NCI-H1930 (cell line): ENCODE measurements around the gene EVI5L.

Source experiments
- DNase-seq, 2 experiments: peaks; one replicate each; lab custom pipeline; 2025; lab: John Stamatoyannopoulos, UW

The EVI5L gene

DNA sequence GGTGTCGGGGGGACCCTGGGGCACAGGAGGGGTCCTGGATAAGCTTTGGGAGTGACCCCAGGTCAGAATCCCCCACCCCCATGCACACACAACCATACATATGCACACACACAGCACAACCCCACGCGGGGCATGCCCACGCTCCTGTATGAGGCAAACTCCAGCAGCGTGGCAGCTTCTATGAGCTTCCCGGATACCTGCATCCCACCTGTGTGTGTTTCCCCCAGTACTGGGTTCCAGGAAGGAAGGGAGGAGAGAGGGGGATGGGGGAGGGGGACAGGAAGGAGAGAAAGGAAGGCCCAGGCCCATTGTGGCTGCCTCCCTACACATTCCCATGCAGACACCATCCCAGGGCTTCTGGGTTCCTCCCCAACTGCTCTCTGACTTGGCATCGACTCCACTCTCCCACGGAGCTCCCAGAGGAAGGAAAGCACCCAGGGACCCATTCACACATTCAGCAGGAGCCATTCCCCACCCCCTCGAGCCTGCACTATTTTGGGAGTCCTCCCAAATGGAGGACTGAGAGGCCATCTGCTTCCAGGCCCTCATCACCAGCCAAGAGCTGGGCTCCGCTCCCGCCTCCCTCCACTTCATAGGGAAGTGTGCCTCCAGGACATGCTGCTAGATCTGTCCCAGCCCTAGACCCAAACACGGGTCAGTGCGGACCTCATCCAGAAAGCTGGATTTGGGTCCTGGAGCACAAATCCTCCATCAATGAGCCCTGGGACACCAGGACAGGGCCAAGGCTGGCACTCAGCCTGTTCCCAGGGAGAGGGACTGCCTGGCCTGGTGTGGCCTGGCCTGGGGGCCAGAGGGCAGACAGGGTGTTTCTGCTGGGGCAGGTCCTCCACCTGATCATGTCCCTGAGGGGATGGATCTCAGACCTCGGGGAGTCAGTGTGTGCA, 30.9 kb downstream of the EVI5L start:
- no peak for DNase-seq

DNA sequence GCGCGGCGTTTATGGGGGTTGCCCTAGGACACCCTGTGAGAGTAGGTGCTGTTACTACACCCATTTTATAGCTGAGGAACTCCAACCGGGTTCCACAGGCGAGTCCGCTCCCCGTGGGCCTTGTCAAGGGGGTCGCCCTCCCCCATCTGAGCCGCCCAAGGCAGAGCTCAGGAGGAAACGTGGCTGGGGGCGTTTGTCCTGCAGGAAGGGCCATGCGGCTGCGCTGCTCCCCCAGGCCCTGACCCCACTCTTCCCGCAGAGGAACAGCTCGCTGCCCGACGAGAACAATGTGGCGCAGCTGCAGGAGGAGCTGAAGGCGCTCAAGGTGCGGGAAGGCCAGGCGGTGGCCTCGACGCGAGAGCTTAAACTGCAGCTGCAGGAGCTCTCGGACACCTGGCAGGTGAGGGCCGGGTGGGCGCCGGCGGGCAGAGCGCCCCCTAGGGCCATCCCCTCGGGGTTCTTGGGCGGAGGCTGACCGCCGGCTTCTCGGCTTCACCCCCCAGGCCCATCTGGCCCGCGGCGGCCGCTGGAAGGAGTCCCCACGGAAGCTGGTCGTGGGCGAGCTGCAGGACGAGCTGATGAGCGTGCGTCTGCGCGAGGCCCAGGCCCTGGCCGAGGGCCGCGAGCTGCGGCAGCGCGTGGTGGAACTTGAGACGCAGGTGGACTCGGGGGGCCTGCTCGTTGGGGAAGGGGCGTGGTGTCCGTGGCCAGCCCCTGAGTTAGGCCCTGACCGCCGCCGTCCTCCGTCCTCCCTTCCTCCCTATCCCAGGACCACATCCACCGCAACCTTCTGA, 31.8 kb downstream of the EVI5L start:
- DNase-seq: no peak

DNA sequence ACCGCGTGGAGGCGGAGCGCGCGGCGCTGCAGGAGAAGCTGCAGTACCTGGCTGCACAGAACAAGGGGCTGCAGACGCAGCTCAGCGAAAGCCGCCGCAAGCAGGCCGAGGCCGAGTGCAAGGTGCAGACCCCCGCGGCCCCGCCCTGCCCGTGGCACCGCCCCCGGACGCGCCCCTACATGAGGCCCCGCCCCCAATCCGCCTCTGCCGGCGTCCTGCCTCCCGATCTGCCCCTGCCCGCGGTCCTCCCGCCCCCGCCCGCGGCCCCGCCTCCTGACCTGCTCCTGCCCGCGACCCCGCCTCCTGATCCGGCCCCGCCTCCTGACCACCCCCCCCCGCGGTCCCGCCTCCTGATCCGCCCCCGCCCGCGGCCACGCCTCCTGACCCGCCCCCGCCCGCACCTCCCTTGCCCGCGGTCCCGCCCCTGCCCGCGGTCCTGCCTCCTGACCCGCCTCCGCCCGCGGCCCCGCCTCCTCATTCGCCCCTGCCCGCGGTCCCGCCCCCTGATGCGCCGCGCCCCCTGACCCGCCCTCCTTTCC, 32.5 kb downstream of the EVI5L start:
- peak; percentile 49 to 58 for DNase-seq

- no peak for DNase-seq
Observed at GRCh38 chr19:7863157-7863970, 33.3 kb downstream of the EVI5L start.

- no peak for DNase-seq
Observed at GRCh38 chr19:7863971-7864689, 34.1 kb downstream of the EVI5L start.

DNA sequence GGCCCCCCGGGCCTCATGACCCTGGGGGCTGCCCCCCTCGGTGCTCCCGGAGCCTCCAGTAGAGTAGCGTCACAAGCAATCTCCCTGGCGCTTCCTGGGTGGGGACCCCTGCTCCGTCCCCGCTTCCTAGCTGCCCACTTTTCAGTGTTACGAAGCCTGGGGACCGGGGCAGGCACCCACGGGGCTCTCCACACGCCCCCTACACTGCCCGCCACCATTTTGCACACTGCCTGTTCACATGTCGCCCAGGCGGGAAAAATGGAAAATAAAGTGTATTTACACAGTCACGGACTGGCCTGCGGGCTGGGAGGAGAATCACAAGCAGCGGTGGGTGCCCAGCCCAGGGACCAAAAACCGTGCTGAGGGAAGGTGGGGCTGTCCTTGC, 34.7 kb downstream of the EVI5L start:
- DNase-seq: no peak

DNA sequence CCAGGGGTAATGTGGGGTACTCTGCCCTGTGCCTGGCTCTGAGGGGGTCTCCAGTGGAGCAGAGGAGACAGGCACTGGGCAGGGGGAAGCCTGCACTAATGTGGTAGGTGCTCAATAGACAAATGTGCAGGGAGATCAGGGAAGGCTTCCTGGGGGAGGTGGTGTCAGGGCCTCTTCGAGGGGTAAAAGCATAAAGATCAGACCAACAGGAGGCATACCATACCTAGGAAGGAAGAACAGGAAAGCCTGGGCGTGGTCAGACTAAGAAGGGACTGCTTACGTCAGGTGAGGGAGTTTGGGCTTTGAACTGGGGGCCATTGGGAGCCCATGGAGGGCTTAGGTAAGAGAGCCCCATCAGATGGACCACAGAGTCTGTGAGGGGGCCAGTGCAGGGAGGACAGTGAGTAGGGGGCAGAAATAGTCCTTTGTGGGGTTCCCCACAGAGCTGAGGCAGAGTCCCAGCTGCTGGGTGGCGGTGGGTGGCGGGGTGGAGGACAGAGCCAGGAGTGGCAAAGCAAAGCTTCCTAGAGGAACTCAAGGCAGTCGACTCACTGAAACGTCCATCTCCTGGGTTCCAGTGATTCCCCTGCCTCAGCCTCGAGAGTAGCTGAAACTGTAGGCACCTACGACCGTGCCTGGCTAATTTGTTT, 35.4 kb downstream of the EVI5L start:
- DNase-seq: no peak

DNA sequence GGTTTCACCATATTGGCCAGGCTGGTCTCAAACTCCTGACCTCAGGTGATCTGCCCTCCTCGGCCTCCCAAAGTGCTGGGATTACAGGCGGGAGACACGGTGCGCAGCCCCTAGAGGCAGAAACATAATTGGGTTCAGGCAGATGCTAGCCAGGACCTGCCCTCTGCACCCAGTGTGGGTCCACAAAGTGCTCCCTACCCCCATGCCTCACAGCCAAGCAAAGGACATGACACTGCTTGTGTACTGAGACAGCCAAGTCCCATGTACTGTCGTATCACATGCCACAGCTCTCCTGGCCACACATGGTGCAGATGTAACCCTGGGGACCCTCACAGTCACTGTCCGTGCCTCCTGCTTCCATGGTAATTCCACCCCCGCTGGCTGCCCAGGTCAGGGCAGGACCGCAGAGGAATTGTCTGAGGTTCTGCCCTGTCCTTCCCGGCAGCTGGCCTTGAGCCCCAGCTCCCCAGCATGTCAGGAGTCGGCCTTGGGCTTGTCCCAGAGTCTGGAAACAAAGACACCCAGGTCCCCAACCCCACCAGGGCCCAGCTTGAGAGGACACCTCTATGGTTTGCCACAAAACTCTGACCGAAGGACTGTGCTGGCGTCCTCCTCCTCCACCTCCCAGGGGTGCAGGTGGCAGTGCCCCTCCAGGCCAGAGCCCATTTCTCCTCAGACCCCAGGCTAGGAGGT, 36.5 kb downstream of the EVI5L start:
- DNase-seq: no peak

DNA sequence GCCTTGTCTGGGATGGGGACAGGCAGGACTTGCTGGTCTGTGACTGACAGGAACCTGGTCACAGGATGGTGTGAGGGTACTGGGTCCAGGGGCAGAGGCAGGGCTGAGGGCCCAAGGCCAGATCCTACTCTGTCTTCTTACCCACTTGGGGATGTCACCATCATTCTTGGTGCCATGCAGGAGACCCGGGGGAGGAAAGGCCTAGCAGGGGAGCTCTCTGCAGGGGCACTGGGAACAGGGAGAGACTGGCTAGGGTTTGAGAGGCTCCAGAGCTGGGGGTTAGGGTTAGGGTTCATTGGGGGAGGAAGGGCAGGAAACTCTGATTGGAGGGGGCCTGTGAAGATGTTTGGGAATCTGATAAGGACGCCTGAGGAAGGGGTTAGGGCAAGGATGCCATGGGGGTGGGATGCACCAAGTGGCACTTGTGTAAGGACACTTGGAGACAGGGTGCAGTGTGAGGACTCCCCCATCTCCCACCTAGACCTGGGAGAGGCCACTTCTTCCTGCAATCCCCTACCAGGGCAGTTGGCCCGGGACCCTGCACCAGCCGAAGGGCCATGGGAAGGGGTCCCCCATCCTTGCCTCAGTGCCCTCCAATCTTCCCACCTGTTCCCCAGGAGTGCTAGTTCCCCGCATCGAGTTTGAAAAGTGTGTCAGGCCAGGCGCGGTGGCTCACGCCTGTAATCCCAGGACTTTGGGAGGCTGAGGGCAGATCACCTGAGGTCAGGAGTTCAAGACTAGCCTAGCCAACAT, 37.2 kb downstream of the EVI5L start:
- DNase-seq: no peak

DNA sequence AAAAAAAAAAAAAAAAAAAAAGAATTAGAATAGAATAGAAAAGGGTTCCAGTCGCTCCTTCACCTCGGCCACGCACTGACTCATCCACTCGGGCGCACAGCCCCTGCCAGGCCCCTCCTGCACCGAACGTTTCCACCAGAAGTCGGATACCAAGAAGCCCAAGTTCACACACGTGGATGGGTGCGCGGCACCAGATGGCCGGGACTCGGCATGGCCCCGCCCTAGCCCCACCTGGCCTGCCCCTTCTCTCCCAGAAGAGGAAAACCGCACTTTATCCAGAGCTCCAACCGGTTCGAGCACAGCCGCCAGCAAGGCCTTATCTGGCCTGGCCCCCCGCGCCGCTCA, 38.3 kb downstream of the EVI5L start:
- no peak for DNase-seq

- no peak for DNase-seq
Observed at GRCh38 chr19:7868671-7869452, 38.8 kb downstream of the EVI5L start.

DNA sequence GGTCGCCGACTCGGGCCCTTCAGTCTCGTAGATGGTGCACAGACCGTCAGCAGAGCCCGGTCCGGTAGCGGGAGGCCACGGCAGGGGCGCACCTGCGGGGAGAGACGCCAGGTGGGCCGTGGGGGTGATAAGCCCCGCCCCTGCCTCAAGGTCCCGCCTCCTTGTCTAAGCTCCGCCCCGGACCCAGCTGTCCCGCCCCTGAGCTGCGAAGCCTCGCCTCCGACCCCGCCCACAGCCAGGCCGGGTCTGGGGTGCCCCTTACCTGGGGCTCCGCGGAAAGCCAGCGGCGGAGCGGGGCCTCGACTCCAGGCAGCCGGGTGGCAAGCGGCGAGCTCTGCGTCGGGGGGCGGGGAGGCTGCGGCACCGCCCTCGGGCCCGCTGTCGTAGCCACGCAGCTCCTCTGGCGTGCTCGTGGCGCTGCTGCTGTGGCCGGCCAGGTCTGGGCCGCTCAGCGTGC, 39.5 kb downstream of the EVI5L start:
- DNase-seq: no peak

GRCh38 chr19:7869910-7870511, 40.0 kb downstream of the EVI5L start:
- peak in 1 of 2 experiments; percentile 35 for DNase-seq

DNA sequence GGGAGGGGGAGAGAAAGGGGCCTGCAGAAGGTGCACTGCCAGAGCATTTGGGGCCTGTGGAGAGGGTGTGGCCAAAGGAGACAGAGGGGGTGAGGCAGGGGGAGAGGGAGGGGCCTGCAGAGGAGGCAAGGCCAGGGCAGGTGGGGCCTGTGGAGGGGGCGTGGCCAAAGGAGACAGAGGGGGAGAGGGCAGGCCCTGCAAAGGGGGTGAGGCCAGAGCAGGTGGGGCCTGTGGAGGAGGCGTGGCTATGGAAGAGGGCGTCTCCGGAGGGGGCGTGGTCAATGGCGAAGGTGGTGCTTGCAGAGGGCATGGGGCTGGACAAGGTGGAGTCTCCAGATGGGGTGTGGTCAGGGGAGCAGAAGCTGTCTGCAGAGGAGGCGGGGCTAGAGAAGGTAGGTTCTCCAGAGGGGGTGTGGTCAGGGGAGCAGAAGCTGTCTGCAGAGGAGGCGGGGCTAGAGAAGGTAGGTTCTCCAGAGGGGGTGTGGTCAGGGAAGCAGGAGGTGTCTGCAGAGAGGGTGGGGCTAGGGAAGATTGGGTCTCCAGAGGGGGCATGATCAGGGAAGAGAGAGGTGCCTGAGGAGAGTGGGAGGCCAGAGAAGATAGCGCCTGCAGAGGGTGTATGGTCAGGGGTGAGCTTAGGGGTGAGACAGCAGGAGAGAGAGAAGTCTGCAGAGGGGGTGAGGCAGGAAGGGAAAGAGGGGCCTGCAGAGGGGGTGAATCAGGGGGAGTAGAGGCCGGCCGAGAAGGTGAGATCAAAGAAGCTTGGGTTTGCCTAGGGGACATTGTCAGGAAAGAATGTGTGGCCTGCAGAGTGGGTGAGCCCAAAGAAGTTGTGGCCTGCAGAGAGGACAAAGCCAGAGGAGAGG, 40.8 kb downstream of the EVI5L start:
- peak; percentile 30 to 35 for DNase-seq

GRCh38 chr19:7871437-7872305, 41.7 kb downstream of the EVI5L start:
- peak; percentile 64 to 74 for DNase-seq
